GM21367 (cell line): Measurements from ENCODE around the gene CLP1.

Source experiments
- ATAC-seq: cut with Tn5 transposase; IDR thresholded peaks from one replicate; pipeline ENCODE4 v1.9.1; 2021; ENCODE audit not compliant: unreplicated experiment

CLP1 gene

DNA sequence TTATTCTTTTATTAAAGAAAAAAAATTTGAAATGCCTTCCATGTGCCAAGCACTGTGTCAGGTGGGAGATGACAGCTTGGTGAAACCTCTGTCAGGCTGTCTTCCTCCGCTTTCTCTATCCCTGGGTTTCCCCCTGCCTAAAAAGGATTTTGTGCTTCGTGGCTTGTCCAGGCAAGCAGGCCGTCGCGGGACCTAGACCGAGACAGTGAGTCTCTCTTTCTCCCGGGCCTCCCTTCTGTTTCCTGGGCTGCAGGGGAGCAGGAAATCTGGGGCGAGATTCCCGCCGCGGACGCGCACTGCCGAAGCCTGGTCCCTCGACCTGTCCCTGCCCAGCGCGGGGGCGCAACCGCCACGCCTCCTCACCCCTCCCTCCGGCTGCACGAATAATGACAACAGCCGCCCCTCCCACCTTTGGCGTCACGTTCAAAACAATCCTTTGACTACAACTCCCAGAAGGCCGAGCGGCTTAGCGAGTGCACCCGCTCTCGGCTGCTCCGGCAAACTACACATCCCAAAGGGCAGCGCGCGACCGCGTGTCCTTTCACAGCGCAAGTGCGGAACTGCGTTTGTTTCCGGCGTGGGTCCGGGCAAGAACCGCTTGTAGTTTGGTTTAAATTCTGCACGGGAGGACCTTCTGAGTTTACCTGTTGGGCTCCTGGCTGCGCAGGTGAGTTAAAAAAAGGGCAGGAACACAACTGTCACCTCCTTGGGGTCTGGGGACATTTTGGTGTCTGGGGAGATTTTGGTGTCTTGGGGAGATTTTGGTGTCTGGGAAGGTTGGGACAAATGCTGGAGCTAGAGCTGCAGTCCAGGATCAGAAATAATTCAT lies at the start of gene CLP1:
TSS of gene CLP1 (plus strand) at position 569 of the 829 bp plus-strand sequence. CDS start 1,715 bp downstream, outside the sequence.
- peak; percentile 99 for ATAC-seq

DNA sequence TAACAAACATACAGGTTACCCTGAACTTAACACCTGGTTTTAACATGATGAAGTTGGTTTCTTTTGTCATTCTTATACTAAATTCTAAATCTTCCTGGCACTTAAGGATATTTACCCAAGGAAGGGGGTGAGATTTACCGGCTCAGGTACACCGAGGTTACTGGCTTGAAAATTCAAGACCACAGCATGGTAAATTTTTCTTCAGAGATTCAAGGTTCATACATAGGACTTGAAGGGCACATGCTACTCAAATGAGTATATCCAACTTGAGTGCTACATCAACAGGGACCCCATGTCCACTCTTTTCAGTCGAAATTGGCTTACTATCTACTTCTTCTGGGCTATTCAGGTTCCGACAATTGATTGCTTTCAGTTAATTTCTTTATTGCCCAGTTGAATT lies 47.4 kb upstream of the CLP1 start:
- ATAC-seq = no peak

DNA sequence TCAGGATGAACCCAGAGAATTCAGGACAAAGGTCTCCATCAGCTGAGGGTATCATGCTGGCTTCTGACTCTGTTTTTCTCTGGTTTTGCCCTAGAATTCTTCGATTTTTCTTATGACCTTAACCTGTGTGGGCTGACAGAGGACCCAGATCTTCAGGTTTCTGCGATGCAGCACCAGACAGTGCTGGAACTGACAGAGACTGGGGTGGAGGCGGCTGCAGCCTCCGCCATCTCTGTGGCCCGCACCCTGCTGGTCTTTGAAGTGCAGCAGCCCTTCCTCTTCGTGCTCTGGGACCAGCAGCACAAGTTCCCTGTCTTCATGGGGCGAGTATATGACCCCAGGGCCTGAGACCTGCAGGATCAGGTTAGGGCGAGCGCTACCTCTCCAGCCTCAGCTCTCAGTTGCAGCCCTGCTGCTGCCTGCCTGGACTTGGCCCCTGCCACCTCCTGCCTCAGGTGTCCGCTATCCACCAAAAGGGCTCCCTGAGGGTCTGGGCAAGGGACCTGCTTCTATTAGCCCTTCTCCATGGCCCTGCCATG lies 43.3 kb upstream of the CLP1 start:
- ATAC-seq = no peak

DNA sequence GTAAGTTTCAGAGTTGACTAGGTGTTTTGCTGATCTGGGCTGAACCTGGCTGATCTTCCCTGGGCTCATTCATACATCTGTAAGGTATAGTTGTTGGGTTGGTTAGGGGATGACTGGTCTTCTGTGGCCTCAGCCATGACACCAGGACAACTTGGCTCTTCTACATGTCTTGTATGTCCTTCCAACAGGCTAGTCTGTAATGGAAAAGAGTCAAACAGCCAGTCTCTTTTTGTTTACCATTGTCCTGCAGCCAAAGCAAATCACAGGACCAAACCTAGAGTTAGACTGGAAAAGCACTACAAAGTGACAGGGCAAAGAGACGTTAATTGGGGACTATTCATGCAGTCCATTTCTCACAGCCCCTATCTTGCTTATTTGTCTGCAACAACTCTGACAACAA lies 42.3 kb upstream of the CLP1 start:
- no peak for ATAC-seq

DNA sequence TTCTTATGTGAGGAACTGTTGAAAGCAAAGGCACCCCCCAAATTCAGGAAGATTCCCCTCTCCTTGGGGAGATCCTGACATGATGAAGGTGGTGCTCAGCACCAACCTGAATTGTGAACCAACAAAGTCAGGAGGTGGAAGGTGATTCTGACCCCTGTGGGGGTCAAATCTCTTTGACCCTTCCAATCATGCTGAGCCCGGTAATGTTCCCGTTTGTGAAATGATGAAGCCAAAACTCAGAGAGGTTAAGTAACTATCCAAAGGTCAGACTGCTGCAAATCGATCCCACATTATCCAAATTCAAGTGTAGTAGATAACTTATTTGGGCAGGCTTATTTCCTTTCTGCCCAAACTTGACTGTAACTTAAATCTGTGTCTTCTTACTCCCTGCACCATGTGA lies 41.0 kb upstream of the CLP1 start:
- no peak for ATAC-seq

DNA sequence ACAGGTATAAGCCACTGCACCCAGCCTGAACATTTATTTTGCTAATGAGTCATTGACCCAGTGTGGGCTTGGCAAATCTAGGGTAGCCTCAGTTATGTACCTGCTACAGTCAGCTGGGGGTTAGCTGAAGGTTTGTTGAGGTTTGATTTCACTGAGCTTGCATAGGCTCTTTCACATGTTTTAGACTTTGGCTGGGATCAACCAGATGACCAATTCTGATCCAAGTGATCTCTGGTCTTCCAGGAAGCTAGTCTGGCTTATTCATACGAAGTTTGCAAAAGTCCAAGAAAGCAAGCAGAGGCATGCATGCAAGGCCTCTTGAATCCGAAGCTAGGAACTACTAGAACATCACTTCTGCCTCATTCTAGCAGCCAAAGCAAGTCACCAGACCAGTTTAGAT lies 39.1 kb upstream of the CLP1 start:
- ATAC-seq = no peak

DNA sequence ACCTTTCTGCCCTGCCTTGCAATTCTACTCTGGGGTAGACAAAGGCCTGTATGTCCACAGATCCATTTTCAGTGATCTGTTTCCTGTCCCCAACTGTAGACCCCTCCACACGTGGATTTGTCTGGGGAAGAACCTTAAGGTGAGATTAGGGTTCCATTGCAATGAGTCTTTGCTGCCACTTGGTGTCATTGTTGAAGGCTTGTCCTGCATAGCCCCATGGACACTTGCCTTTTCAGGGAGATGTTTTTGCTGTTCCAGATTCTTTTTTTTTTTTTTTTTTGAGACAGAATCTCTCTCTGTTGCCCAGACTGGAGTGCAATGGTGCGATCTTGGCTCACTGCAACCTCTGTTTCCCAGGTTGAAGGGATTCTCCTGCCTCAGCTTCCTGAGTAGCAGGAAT lies 38.2 kb upstream of the CLP1 start:
- ATAC-seq = no peak

DNA sequence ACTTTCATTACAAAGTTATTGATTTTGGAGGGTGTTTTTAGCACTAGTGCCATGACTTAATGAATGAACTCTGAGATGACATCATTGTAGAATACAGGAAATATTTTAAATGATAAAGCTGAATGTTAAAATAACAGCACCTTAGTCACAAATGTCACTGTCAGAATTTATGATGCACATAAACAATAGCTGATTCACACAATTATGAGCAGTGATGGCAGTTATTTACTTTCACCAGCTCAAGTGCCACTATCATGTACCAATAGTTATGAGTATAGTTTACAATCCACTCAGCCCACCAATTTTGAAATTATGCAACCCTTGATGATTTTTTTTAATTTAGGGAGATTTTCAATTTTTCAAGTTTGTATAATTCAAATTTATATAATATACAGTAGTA lies 37.1 kb upstream of the CLP1 start:
- ATAC-seq = no peak

DNA sequence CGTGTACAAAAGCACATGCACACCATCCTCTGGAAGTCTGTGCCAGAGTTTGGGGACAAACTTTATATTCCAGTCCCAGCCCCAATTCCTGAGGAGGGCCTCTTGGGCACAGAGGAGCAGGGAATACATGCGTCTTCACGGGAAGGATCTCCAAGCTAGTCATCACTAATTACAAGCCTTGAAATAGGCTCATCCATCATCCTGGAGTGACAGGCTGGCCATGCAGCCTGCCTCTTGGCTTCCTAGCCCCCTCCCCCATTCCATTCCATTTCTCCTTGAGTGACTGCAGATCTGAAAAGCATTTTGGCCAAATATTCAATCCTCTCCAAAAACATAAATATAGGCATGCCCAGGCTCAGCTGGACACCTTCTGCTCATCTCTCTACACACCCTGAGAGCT lies 35.3 kb upstream of the CLP1 start:
- no peak for ATAC-seq

DNA sequence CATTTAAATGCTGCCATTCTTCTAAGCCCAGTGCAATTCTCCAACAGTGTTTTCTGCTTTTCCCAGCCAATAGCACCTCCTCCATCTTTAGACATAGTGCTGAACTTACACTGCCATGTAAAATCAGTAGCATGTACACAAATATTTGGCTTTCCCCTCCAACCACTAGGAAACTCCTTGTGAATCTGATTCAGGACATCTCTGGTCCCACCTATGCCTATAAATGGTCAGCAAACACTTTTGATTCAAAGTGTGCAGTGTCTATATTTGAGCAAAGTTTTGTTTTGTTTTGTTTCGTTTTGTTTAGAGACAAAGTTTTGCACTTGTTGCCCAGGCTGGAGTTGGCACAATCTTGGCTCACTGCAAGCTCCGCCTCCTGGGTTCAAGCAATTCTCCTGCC lies 32.7 kb upstream of the CLP1 start:
- ATAC-seq = no peak

DNA sequence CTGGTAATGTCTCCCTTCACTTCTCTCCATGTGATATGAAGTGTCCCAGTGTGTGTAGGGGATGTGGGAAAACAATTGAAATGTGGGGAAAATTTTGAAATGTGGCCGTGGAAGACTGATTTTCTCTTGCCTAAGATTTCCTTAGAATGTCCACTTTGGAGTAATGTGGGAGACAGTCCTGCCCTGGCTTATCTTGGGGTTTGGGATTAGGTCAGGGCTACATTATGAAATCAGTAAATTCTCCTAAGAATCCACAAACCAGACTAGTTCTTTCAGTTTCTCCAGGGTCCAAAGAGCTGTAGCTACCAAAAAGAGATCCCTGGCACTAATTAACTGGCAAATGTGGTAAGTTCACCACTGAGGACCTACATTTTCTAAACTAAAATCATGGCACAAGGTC lies 30.7 kb upstream of the CLP1 start:
- ATAC-seq = no peak

DNA sequence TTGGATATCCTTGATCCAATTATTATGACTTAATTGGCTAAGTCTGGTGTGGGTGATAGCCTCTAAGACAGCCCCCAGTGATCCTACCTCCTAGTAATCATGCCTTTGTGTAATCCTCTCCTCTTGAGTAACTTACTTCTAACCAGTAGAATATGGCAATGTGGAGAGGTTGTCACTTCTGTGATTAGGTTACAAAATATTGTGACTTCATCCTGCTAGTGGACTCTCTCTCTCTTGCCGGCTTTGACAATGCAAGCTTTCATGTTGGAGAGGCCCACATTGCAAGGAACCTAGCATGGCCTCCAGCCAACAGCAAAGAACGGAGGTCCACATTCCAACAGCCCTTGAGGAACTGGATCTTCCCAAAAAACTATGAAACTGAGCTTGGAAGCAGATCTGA lies 27.4 kb upstream of the CLP1 start:
- ATAC-seq = no peak

DNA sequence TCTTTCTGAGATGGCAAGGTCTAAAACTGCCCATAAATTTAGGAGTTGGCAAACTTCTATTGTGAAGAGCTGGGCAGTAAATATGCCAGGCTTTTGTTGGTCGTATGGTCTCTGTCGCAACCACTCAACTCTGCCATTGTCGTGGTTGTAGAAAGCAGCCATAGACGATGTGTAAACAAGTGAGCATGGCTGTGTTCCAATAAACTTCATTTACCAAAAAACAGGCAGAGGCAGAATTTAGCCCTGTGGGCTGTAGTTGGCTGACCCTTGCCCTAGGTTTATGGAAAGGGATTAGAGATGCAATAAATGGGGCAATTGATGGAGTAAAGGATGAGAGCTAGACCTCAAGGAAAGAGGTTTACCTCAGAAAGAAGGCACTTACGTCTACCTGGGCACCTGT lies 25.4 kb upstream of the CLP1 start:
- ATAC-seq = no peak

DNA sequence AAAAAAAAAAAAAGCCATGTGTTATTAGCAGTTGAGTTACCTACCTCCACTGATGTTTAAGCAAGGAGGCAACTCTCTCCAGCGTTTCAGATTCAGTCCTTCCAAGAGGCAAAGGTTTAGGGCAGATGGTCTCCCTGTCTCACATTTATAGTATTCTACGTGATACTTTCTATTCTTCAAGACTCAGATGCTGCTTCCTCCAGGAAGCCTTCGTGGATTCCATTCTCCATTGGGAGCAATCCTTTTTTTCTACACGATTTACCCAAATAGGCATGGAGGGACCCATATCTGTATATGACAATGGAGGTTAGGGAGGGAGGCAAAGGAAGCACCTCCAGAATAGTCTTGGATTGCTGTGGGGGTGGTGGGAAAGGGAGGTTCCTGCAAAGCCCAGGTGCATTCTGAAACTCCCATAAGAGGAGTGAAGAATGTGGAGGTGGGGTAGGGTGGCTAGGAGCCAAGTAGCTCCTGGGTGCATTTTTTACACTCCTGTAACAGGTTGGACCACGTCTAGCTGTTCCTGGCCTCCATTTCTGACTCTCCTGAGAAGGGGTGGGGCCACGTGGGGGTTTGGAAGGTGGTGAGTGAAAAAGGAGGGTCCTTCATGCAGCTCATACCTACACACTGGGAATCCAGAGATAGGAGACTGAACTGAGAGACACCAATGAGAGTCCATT lies 24.0 kb upstream of the CLP1 start:
- ATAC-seq = no peak

DNA sequence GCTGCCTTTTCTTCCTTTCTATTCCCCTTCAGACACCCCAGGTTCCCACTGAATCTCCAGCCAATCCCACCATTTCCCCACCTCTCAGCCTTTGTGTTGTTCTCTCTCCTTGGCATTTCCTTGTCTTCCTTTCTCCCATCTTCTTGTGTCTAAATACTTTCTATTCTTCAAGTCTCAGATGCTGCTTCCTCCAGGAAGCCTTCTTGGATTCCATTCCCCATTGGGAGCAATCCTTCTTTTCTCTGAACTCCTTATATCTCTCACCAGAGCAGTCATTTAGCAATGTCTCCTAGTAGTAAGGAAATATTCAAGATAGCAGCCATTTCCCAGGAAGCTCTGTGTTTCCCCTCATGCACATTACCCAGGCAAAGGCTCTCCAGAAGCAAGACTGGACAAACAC lies 23.3 kb upstream of the CLP1 start:
- ATAC-seq = no peak

DNA sequence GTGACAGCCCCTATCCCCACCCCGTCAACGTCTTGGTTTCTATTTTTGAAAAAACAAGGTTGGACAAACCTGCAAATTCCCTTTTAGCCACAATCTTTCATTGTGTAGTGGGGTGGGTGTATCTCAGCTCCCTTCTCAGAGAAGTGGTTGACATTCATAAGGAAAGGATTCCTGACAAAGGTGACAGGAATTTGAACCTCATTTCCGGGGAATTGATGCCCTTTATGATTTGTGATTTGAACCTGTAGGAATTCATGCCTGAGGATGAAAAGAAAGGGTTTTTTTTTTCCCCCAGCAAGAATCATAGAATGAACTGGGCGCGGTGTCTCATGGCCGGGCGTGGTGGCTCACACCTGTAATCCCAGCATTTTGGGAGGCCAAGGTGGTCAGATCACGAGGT lies 22.3 kb upstream of the CLP1 start:
- no peak for ATAC-seq

DNA sequence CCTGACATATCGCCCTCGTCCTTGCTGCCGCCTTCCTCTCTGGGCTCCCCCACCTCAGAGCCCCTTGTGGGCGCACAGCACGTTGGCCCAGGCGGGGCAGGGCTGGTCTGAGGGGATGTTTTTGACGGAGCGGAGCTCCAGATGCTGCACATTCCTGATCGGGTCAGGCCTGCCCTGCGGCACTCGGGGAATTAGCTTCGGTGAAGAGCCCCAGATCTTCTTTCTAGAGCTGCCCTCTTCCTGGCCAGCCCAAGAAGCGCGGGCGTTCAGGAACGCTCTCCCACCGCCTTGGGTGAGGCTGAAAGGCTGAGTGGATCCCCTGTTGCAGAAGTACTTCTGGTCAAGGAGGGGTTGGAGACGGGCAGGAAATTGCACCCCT lies 19.9 kb upstream of the CLP1 start:
- ATAC-seq = no peak

DNA sequence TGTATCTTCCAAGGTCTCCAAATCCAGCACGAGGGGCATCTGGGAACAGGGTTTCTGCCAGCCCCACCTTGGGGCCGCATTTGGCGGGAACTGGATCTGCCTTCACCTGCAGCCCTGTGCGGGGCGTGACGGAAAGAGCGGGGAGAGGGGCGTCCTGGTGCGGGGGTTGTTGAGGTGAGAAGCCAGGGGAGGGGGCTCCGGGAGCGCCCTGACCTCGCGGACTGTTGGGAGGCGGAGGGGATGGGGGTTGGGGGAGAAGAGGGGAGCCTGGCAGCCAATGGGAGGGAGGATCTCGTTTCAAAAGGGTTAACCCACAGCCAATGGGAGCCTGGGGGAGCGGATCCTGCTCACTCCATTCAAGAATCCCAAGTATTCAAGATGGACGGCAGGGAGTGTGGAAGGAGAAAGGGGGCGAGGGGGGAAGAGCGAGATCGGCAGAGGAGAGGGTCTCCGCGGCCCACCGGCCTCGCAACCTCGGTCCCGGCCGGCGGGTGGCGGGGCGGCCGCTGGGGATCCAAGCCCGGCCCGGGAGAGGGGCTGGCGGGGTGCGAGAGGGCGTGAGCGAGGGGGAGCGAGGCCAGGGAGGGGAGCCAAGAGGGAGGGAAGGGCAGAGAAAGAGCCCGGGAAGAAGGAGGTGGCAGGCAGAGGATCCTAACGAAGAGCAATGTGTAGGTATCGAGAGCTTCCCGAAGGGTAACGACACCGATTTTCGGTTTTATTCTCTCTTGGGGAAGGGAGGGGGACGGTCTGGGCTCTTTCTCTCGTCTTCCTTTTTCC lies 19.4 kb upstream of the CLP1 start:
- ATAC-seq = no peak

DNA sequence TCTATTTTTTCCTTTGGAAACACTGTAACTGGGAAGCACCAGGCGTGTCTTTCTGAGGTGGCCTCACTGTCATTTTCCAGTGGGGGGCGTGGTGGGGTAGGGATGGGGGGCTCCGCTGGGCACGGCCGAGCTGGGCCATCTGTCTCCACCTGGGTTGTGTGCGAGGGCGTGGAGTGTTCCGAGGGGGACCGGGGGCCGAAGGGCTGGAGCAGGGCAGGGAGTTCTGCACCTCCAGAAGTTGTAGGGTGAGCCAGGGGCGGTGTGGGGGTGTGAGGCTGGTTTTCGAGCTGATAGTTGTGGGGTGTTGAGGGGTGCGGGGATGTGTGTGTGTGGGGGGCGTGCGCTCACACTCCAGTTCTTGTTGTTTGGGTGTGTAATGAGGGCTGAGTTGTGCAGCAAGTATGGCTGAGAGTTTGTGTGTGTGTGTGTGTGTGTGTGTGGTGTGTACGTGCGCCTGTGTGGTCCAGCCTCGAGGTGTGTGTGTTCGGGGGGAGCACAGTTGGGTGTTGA lies 18.7 kb upstream of the CLP1 start:
- ATAC-seq = no peak

DNA sequence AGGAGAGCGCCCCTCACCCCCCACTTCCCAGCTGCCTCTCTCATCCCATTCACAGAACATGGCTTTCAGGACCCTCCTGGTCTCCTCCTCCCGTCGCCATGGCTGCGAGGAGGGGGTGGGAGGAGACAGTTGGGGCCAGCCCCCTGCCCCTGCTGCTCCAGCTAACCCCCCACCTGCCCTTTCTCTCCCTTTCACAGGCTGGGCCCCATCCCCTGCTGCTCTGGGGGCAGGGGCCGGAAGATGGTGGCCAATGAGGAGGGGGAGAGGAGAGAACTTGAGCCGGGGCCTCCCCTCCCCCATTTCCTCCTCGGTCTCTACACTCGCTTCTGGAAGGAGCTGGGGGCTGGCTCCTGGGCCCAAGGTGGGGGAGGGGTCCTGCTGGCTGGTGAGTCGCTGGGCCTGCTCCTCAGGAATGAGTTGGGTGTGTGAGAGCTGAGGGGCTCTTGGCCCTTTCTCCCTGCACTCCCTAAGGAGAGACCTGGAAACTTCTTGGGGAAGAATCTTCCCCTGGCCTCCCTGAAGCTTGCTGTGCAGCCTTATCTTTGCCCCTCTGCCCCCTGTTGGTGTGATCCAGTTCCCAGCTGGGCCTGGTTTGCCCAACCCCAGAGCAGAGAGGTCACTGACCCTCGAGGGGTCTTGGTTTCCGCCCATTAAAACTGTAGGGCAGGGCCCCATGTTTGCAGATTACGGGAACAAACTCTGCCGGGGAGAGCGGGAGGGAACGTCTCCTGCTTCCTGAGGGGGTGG lies 18.1 kb upstream of the CLP1 start:
- no peak for ATAC-seq
